SH-SY5Y (cell line): ENCODE measurements around the gene IZUMO2.

Experiments used
- GATA2 ChIP-seq: IDR thresholded peaks from 2 replicates; pipeline ENCODE4 v1.6.1; 2011; ENCODE audit warnings: mild to moderate bottlenecking, low read depth, low read length
- GATA3 ChIP-seq: IDR thresholded peaks from 2 replicates; pipeline ENCODE4 v1.6.1; 2011; ENCODE audit warnings: low read depth, mild to moderate bottlenecking, low read length, moderate library complexity

The IZUMO2 gene

DNA sequence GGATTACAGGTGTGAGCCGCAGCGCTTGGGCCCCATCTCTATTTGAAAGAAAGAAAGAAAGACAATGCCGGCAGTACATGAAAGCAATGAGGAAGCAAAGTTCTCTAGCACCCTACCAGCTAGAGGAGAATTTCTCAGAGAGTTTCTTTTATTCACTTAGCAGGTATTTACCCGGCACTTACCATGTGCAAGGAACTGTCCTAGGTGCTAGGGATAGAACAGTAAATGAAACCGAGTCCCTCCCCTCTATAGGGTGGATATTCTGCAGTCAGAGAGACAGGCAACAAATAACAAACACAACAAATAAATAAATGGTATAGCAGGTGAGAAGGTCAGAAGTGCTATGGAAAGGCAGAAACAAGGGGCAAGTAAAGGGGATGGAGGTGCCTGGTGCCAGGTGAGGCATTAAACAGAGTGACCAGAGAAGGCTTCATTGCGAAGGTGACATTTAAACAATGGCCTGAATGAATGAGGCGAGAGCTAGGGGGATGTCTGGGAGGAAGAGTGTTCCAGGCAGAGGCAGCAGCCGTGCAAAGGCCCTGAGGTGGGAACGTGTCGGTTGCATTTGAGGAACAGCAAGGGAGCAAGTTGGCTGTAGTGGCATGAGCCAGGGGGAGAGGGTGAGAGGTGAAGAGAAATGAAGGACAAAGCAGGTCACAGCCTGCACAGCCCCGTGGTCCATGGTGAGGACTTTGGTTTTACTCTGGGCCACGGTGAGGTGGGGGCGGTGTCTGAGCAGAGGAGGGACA is 29.6 kb upstream of the IZUMO2 start:
- TF ChIP-seq GATA2 (no peak), GATA3 (no peak)

DNA sequence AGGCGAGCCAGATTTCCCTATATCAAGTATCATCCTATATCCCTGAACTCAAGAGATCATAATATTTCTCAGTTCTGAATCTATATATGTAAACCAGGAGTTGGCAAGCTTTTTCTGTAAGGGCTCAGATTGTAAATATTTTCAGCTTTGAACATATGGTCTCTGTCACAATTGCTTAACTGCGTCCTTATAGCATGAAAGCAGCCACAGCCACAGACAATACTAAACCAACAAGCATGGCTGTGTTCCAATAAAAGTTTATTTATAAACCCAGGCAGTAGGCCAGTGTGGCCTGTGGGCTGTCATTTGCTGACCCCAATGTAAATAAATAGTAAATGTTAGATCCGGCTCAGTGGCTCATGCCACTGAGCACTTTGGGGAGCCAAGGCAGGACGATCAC is 28.1 kb upstream of the IZUMO2 start:
- no peak for TF ChIP-seq GATA3
- no peak for TF ChIP-seq GATA2

DNA sequence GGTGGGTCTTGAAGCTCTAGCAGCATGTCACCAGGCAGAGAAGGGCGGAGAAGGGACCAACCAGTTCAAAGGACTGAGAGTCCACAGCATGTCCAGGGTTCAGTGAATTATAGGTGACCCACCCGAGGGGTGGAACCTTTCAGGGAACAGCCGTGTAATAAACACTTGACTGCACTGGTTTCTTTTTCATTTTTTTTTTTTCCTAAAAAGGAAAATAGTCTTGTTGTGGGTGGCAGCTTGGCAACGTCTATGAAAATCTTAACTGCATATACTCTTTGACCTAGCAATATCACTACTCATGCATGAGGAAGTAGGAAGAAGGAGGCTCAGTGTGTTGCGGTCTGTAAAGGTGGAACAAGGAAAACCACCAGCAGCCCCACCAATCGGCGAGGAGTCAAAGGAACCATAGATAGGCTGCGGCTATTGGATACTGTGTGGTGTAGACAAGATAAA is 27.4 kb upstream of the IZUMO2 start:
- no peak for TF ChIP-seq GATA3
- no peak for TF ChIP-seq GATA2

DNA sequence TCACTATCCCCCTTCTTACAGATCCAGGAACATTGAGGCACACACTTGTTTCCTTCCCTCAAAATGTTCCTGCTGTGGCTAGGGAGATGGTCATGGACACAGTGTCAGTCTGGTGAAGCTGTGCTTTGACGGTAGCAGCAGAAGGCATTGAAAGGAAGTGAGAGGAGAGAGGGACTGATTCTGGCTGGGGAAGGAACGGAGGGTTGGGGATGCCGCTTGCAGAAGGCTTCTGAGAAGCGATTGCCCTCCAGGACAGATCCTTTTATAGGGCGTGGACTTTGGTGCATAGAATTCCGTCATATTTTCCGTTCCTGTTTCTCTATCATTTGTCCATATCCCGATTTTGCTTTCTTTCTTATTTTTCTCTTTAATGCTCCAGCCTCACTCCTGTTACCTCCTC is 26.2 kb upstream of the IZUMO2 start:
- TF ChIP-seq GATA2 (no peak), GATA3 (no peak)

DNA sequence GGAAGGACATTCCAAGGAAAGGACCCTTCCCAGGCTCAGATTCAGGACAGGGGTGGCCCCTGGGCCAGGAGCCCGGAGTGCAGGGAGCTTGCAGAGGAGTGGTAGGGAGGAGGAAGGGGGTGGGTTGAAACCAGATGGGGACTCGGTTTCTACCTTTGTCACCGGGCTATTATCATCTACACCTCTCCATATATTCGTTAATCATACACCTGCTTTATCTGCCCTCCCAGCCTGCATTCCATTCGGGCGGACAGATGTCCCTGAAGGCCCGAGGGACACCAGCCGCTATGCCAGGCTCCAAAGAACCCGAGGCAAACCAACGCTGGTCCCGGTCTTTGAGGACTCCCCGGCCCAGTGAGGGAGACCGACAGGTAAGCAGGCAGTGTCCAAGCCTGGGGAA is 24.9 kb upstream of the IZUMO2 start:
- no peak for TF ChIP-seq GATA3
- TF ChIP-seq GATA2: no peak

DNA sequence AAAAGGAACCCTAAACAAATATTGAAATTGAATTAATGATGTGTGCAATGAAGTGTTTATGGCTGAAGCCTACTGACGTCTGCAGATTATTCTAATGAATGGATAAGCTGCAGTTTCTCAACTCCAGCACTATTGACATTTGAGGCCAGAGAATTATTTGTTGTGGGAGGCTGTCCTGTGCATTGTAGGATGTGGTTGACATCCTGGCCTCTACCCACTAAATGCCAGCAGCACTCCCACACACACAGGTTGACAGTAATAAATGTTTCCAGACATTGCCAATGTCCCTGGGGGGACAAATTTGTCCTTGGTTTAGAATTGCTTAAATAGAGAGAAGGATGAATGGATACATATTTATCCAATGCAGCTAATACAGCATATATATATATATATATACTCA is 21.1 kb upstream of the IZUMO2 start:
- TF ChIP-seq GATA2: no peak
- TF ChIP-seq GATA3: no peak

DNA sequence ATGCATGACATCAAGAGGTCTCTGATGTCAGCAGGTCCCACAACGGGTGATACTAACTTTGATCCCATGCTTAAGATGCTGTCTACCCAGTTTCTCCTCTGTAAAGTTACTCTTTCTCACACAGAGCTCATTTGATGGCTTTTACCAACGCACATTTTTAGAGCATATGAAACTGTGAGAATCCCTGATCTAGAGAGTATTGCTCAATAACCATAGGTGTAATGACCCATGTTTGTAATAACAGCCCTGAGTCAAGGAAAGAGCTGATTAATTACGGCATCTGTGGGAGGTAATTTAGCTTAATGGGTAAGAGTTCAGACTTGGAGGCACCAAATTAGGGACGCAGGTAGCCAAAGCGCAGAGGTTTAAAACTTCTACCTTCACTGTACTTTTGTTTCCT is 18.0 kb upstream of the IZUMO2 start:
- no peak for TF ChIP-seq GATA3
- TF ChIP-seq GATA2: no peak

DNA sequence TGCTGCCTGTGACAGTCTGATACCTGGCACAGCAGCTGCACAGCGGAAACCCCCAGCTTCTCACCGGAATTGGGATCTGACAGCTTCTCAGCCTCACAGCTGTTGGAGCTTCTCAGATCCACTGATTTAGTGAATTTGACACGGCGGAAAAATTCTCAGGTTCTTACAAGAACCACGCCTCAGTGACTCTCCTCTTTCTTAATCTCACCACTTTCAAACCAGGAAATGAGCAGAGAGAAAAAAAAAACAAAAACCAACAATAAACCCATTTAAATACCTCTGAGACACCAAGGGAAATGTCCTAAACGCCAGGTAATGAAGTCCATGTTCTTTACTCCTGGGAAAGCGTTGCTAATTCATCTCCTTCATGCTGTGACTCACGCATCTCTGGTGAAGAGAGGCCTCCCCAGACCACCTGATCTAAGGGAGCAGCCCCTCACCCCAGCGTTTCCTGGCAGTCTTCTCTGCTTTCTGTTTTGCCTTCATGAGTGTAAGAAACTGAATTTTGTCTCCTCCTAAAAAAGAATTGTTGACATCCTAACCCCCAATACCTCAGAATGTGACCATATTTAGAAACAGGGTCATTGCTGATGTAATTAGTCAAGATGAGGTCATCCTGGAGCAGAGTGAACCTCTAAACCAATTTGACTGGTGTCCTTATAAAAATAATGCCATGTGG is 15.9 kb upstream of the IZUMO2 start:
- TF ChIP-seq GATA3: no peak
- no peak for TF ChIP-seq GATA2

DNA sequence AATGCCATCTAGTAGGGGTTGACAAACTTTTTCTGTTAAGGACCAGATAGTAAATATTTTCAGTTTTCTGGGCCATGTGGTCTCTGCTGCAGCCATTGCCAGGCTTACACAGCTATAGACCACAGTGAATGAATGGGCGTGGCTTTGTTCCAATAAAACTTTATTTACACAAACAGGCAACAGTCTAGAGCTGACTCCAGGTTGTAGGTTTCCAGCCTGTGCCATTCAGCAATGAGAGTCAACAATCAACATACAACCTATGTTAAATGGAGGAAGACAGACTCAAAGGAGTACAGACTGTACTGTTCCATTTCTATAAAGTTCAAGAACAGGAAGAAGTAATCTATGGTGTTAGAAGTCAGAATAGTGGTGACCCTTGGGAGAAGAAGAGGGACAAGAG is 15.2 kb upstream of the IZUMO2 start:
- TF ChIP-seq GATA2 (no peak), GATA3 (no peak)

DNA sequence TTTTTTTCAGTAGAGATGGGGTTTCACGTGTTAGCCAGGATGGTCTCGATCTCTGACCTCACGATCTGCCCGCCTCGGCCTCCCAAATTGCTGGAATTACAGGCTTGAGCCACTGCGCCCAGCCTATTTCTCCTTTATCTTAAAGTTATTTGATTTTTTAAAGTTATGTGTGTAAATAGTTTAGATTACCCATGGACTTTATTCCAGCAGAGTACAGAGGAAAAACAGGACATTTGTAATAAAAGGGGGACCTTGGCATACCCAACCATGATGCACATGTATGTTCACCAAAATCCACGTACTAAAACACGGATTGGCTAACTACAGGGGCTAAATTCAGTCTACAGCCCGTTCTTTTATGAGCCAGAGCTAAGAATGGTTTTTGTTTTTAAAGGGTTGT is 13.7 kb upstream of the IZUMO2 start:
- no peak for TF ChIP-seq GATA2
- no peak for TF ChIP-seq GATA3

DNA sequence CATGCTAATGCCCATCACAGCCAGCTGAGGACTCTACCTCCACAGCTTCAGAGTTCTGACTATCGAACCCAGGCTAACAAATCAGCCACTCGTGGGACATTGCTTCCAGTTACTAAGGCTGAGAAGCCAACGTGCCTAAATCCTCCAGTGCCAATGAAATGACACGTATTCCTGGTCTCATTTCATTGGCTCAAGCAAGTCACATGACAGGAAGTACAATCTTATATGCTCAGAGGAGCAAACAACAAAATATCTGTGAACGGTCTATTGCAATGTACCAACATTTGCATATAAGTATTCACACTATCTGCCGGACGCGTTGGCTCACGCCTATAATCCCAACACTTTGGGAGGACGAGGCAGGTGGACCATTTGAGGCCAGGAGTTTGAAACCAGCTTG is 12.8 kb upstream of the IZUMO2 start:
- TF ChIP-seq GATA3 (no peak), GATA2 (no peak)

DNA sequence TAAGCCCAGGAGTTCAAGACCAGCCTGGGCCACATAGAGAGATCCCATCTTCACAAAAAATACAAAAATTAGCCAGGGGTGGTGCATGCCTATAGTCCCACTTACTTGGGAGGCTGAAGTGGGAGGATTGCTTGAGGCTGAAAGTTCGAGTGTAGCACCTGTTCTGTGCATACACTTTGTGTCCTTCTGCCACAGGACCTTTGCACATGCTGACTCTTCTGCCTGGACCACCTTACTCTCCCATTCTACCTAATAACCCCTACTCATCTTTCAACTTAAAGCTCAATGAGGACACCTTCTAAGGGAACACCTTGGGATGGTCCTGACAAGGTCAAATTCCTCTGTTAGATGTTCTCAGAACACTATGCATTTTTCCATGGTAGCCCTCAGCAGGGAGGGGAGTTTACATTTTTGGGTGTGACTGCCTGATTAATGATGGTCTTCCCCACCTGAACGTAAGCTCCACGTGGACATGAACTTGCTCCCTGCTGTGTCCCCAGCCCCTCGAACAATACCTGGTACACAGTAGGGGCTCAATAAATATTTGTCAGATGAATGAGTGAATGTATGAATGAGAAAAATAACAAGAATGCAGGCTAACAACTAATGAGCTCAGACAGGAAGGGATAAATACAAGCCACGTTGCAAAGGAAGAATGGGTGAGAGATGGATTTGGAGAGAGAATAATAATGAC is 11.2 kb upstream of the IZUMO2 start:
- TF ChIP-seq GATA3 (no peak), GATA2 (no peak)

DNA sequence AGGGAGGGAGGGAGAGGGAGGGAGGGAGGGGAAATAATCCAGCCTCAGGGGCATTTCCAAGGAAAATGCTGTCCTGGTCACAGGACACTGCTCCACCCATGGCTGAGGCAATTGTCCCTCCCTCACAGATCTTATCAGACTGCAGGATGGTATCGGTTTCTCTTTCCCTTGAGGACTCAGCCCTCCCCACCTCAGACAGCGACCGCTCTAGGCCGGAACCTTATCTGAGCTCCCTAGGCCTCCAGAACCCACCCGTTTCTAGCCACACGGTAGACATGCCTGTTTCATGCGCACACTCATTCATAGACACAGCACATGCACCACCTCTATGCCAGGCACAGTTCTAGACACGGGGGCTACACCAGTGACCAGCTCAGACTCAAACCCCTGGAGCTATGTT is 10.0 kb upstream of the IZUMO2 start:
- TF ChIP-seq GATA2: no peak
- TF ChIP-seq GATA3: no peak

DNA sequence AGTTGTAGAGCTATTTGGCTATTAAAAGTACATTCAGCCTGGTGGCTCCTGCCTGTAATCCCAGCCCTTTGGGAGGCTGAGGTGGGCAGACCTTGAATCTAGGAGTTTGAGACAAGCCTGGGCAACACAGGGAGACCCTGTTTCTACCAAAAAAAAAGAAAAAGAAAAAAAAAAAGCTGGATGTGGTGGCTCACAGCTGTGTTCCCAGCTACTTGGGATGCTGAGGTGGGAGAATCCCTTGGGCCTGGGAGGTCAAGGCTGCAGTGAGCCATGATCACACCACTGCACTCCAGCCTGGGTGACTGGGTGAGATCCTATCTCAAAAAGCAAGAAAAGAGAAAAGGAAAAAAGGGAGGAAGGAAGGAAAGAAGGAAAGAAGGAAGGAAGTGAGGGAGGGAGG is 9.6 kb upstream of the IZUMO2 start:
- no peak for TF ChIP-seq GATA2
- TF ChIP-seq GATA3: no peak

DNA sequence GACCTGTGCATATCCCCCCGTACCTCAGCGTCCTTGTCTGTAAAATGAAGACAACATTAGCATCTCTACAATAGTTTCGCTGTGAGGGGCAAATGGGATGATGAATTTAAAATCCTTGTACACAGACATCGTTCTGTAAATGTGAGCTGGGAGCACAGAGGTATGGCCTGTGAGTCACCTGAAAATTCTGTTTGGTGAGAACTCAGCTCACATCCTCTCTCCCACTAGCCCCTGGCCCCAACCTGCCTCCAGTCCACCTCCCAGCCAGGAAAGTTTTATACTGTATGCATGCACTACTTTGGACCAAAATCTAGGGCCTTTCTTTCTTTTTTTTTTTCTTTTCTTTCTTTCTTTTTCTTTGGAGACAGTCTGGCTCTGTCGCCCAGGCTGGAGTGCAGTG is 8.7 kb upstream of the IZUMO2 start:
- no peak for TF ChIP-seq GATA2
- no peak for TF ChIP-seq GATA3
